ENCODE results near the gene PAK1.

The PAK1 gene

GRCh38 chr11:77435972-77436371, 37.9 kb downstream of the PAK1 start:
- DNase-seq (ENCODE audit: low read depth): no peak

GRCh38 chr11:77431813-77432212, 42.1 kb downstream of the PAK1 start:
- no peak for DNase-seq (ENCODE audit: low read depth)

GRCh38 chr11:77428598-77428997, 45.3 kb downstream of the PAK1 start:
- DNase-seq (ENCODE audit: low read depth): no peak

- DNase-seq (ENCODE audit: low read depth): no peak
Observed at GRCh38 chr11:77425346-77425745, 48.5 kb downstream of the PAK1 start.

- no peak for DNase-seq (ENCODE audit: low read depth)
Observed at GRCh38 chr11:77424644-77425043, 49.2 kb downstream of the PAK1 start.

- DNase-seq (ENCODE audit: low read depth): no peak
Observed at GRCh38 chr11:77423624-77424023, 50.3 kb downstream of the PAK1 start.

GRCh38 chr11:77422687-77423086, 51.2 kb downstream of the PAK1 start:
- no peak for DNase-seq (ENCODE audit: low read depth)

GRCh38 chr11:77421041-77421723, 52.7 kb downstream of the PAK1 start:
- no peak for DNase-seq (ENCODE audit: low read depth)

GRCh38 chr11:77418971-77419597, 54.8 kb downstream of the PAK1 start:
- DNase-seq (ENCODE audit: low read depth): no peak

GRCh38 chr11:77418155-77418970, 55.5 kb downstream of the PAK1 start:
- DNase-seq (ENCODE audit: low read depth): no peak

- no peak for DNase-seq (ENCODE audit: low read depth)
Observed at GRCh38 chr11:77416357-77416756, 57.5 kb downstream of the PAK1 start.

- no peak for DNase-seq (ENCODE audit: low read depth)
Observed at GRCh38 chr11:77413850-77414460, 59.9 kb downstream of the PAK1 start.

GRCh38 chr11:77412814-77413213, 61.1 kb downstream of the PAK1 start:
- DNase-seq (ENCODE audit: low read depth): no peak

- peak; percentile 61 for DNase-seq (ENCODE audit: low read depth)
Observed at GRCh38 chr11:77411717-77412441, 62.0 kb downstream of the PAK1 start.

GRCh38 chr11:77411137-77411707, 62.7 kb downstream of the PAK1 start:
- peak; percentile 2 for DNase-seq (ENCODE audit: low read depth)

- no peak for DNase-seq (ENCODE audit: low read depth)
Observed at GRCh38 chr11:77410076-77410827, 63.6 kb downstream of the PAK1 start.

GRCh38 chr11:77409046-77409445, 64.8 kb downstream of the PAK1 start:
- no peak for DNase-seq (ENCODE audit: low read depth)

- no peak for DNase-seq (ENCODE audit: low read depth)
Observed at GRCh38 chr11:77407613-77408012, 66.3 kb downstream of the PAK1 start.

- DNase-seq (ENCODE audit: low read depth): no peak
Observed at GRCh38 chr11:77406396-77406795, 67.5 kb downstream of the PAK1 start.

GRCh38 chr11:77403211-77403610, 70.7 kb downstream of the PAK1 start:
- no peak for DNase-seq (ENCODE audit: low read depth)

- DNase-seq (ENCODE audit: low read depth): no peak
Observed at GRCh38 chr11:77402218-77402556, 71.7 kb downstream of the PAK1 start.

All from stimulated activated CD8-positive, alpha-beta memory T cell treated with anti-CD3 and anti-CD28 coated beads, Interleukin-12 subunit alpha, Interleukin-12 subunit beta, amount 100 ng/mL, for 1 hour (primary cell).